IMR-90 (cell line): Measurements from ENCODE around the gene SYT6. TPM values are rescaled to one million over a fixed set of nuclear protein-coding genes. Genes with fewer than 3 reads are reported as not detected.
A peak's percentile ranks its signal among the peaks of the same experiment; 100 is the strongest.

Source experiments
- ATAC-seq: fragments of 200-7000 bp; cut with Tn5 transposase; 2 replicates; pipeline ENCODE4 v1.9.1; 2020; ENCODE audit warnings: low read depth, mild to moderate bottlenecking, moderate library complexity
- BruUV-seq: library from RNA; stranded (reverse); fragments of 400-500 nt; replicated peaks from 2 replicates; lab custom pipeline; 2021; lab: Mats Ljungman, UMichigan
- CTCF ChIA-PET: fragments of 300-600 bp; formaldehyde crosslinking; extraction: SDS; loops from one replicate; lab custom pipeline; 2021; ENCODE audit warnings: antibody characterized with exemption; lab: Yijun Ruan, JAX
- POLR2A ChIA-PET: fragments of 300-600 bp; sonication (Branson Sonifier 250); formaldehyde crosslinking; loops from one replicate; lab custom pipeline; 2022; ENCODE audit warnings: antibody characterized with exemption; ENCODE audit not compliant: unreplicated experiment; lab: Charles Lee
- DNase-seq: peaks from one replicate; pipeline ENCODE4 v3.0.0; 2013
- H2AFZ ChIP-seq: replicated peaks from 2 replicates; pipeline ENCODE3; 2013; ENCODE audit warnings: low read length, mild to moderate bottlenecking; ENCODE audit not compliant: poor library complexity
- H2AK5ac ChIP-seq: 2 replicates; pipeline ENCODE4 v1.6.1; 2013; ENCODE audit warnings: low read depth, low read length, inconsistent platforms
- H2AK9ac ChIP-seq: replicated peaks from 2 replicates; pipeline ENCODE3; 2013; ENCODE audit warnings: mild to moderate bottlenecking, low read depth, low read length, moderate library complexity; ENCODE audit not compliant: poor library complexity
- H2BK120ac ChIP-seq: 2 replicates; pipeline ENCODE4 v1.6.1; 2013; ENCODE audit warnings: low read depth, low read length, inconsistent platforms
- H2BK15ac ChIP-seq: 3 replicates; pipeline ENCODE4 v1.6.1; 2013; ENCODE audit warnings: low read depth, low read length, inconsistent platforms
- H2BK20ac ChIP-seq: 2 replicates; pipeline ENCODE4 v1.6.1; 2013; ENCODE audit warnings: low read depth, mild to moderate bottlenecking, inconsistent platforms, low read length, moderate library complexity
- H2BK5ac ChIP-seq: 2 replicates; pipeline ENCODE4 v1.6.1; 2013; ENCODE audit warnings: mild to moderate bottlenecking, low read depth, low read length, inconsistent platforms; ENCODE audit not compliant: poor library complexity, severe bottlenecking
- H3K14ac ChIP-seq: replicated peaks from 2 replicates; pipeline ENCODE4 v1.6.1; 2013; ENCODE audit warnings: low read depth, low read length, inconsistent platforms
- H3K18ac ChIP-seq: 2 replicates; pipeline ENCODE4 v1.6.1; 2013; ENCODE audit warnings: low read depth, low read length, control low read depth
- H3K23ac ChIP-seq: 2 replicates; pipeline ENCODE4 v1.6.1; 2013; ENCODE audit warnings: low read depth, low read length, inconsistent platforms
- H3K27ac ChIP-seq: 2 replicates; pipeline ENCODE4 v1.5.1; 2013; ENCODE audit warnings: mild to moderate bottlenecking, control low read depth, low read length; ENCODE audit not compliant: insufficient read depth
- H3K27me3 ChIP-seq: 2 replicates; pipeline ENCODE4 v1.6.1; 2013; ENCODE audit warnings: low read length; ENCODE audit not compliant: control insufficient read depth, insufficient read depth
- H3K36me3 ChIP-seq: 2 replicates; pipeline ENCODE4 v1.6.1; 2013; ENCODE audit warnings: low read length, mixed read lengths; ENCODE audit not compliant: control insufficient read depth, insufficient read depth
- H3K4ac ChIP-seq: 2 replicates; pipeline ENCODE4 v1.6.1; 2013; ENCODE audit warnings: low read depth, low read length, inconsistent platforms
- H3K4me1 ChIP-seq: 2 replicates; pipeline ENCODE4 v1.6.1; 2013; ENCODE audit warnings: low read length, mixed read lengths; ENCODE audit not compliant: control insufficient read depth, insufficient read depth
- H3K4me2 ChIP-seq: 2 replicates; pipeline ENCODE4 v1.6.1; 2013; ENCODE audit warnings: low read depth, mild to moderate bottlenecking, control low read depth, low read length, moderate library complexity
- H3K4me3 ChIP-seq: 2 replicates; pipeline ENCODE4 v1.5.1; 2013; ENCODE audit warnings: low read depth, mild to moderate bottlenecking, control low read depth, low read length, moderate library complexity; ENCODE audit not compliant: insufficient read depth
- H3K56ac ChIP-seq: 2 replicates; pipeline ENCODE4 v1.6.1; 2013; ENCODE audit warnings: low read length, inconsistent platforms; ENCODE audit not compliant: insufficient read depth; ENCODE audit errors: extremely low read depth
- H3K79me1 ChIP-seq, 2 experiments: 2 replicates each; pipeline ENCODE4 v1.6.1; 2013; ENCODE audit warnings: low read length in 2 of 2, inconsistent platforms in 1 of 2, low read depth in 1 of 2
- H3K9ac ChIP-seq: 2 replicates; pipeline ENCODE4 v1.6.1; 2013; ENCODE audit warnings: low read depth, low read length, control low read depth
- H3K9me1 ChIP-seq: 2 replicates; pipeline ENCODE4 v1.6.1; 2013; ENCODE audit warnings: low read length, inconsistent platforms; ENCODE audit not compliant: insufficient read depth
- H3K9me3 ChIP-seq: 2 replicates; pipeline ENCODE4 v1.6.1; 2013; ENCODE audit warnings: low read length; ENCODE audit not compliant: control insufficient read depth, insufficient read depth
- H4K20me1 ChIP-seq: 2 replicates; pipeline ENCODE4 v1.6.1; 2013; ENCODE audit warnings: low read length, inconsistent platforms; ENCODE audit not compliant: insufficient read depth
- H4K5ac ChIP-seq: 2 replicates; pipeline ENCODE4 v1.6.1; 2013; ENCODE audit warnings: mild to moderate bottlenecking, low read depth, low read length, control low read depth
- H4K8ac ChIP-seq, 2 experiments: 2 replicates each; pipeline ENCODE4 v1.6.1; 2013; ENCODE audit warnings: low read depth in 2 of 2, low read length in 2 of 2, control low read depth in 1 of 2, inconsistent platforms in 1 of 2
- H4K91ac ChIP-seq: 2 replicates; pipeline ENCODE4 v1.6.1; 2013; ENCODE audit warnings: low read depth, low read length, inconsistent platforms; ENCODE audit not compliant: insufficient read depth
- BHLHE40 ChIP-seq: fragments of 150-350 bp; IDR thresholded peaks from 2 replicates; pipeline ENCODE4 v1.6.1; 2016; ENCODE audit warnings: mild to moderate bottlenecking, low read depth, low read length
- CHD1 ChIP-seq: IDR thresholded peaks from 2 replicates; pipeline ENCODE4 v1.6.1; 2012; ENCODE audit warnings: low read depth, low read length, improper control_type of control experiment
- NFE2L2 ChIP-seq: fragments of 150-350 bp; IDR thresholded peaks from 2 replicates; pipeline ENCODE4 v1.6.1; 2016; ENCODE audit warnings: low read depth, mild to moderate bottlenecking, low read length
- POLR2A ChIP-seq: IDR thresholded peaks from 2 replicates; pipeline ENCODE4 v1.6.1; 2012; ENCODE audit warnings: mild to moderate bottlenecking, low read depth, low read length
- RFX5 ChIP-seq: IDR thresholded peaks from 2 replicates; pipeline ENCODE4 v1.8.0; 2012; ENCODE audit warnings: low read depth, mild to moderate bottlenecking, low read length, moderate library complexity
- SMC3 ChIP-seq: fragments of 150-350 bp; IDR thresholded peaks from 2 replicates; pipeline ENCODE4 v1.6.1; 2016; ENCODE audit warnings: low read depth, mild to moderate bottlenecking, antibody characterized with exemption, low read length, moderate library complexity
- WGBS, 2 experiments: methylation state at CpG; one replicate each; pipeline versions ENCODE4 v1.1.5 to v1.1.7; 2013; ENCODE audit warnings: missing lambda C conversion rate in 2 of 2; ENCODE audit not compliant: insufficient read length in 1 of 2; ENCODE audit errors: extremely low coverage in 2 of 2; 5-methylcytosine and 5-hydroxymethylcytosine counted together
- dilution Hi-C: fragments of 300-500 bp; cut with HindIII; formaldehyde crosslinking; loops from one replicate; pipeline ENCODE4 v1.14.3; 2018; ENCODE audit warnings: low sequenced_read_pairs; ENCODE audit not compliant: unreplicated experiment
- in situ Hi-C: fragments of 300-500 bp; cut with MboI; formaldehyde crosslinking; loops from 3 replicates; pipeline ENCODE4 v1.14.3; 2019; ENCODE audit warnings: low sequenced_read_pairs, inconsistent platforms, mixed read lengths
- intact Hi-C: fragments of 100-400 bp; cut with micrococcal nuclease; formaldehyde crosslinking; loops from 2 replicates; pipeline ENCODE4 v1.10.0; 2022
- polyA plus RNA-seq, 3 experiments: library from polyadenylated mRNA; depleted of rRNA; stranded (reverse); fragments of >200 nt; gene quantifications; 2 replicates each; pipeline ENCODE4 v1.2.3, GENCODE V29; 2012; ENCODE audit warnings: low replicate concordance in 1 of 3
- total RNA-seq: library from RNA; depleted of rRNA; stranded (reverse); fragments of >200 nt; gene quantifications from 2 replicates; pipeline ENCODE4 v1.2.3, GENCODE V29; 2012
- TF ChIP-seq, protein P1 (sequence below): fragments of 150-350 bp; IDR thresholded peaks from 2 replicates; pipeline ENCODE4 v1.6.1; 2017; ENCODE audit warnings: mild to moderate bottlenecking, antibody characterized with exemption, low read length, low read depth
- TF ChIP-seq, protein P2 (sequence below): fragments of 150-350 bp; IDR thresholded peaks from 2 replicates; pipeline ENCODE4 v1.6.1; 2016; ENCODE audit warnings: low read depth, mild to moderate bottlenecking, low read length, moderate library complexity, borderline replicate concordance
- TF ChIP-seq, protein P3 (sequence below): conservative IDR thresholded peaks from 2 replicates; pipeline ENCODE4 v1.5.1; 2012; ENCODE audit warnings: mild to moderate bottlenecking, low read depth, low read length, improper control_type of control experiment

SYT6 gene
- total and polyA plus RNA-seq, 2 of the 4 experiments (the other 2 are of a cell fraction) = not detected

DNA sequence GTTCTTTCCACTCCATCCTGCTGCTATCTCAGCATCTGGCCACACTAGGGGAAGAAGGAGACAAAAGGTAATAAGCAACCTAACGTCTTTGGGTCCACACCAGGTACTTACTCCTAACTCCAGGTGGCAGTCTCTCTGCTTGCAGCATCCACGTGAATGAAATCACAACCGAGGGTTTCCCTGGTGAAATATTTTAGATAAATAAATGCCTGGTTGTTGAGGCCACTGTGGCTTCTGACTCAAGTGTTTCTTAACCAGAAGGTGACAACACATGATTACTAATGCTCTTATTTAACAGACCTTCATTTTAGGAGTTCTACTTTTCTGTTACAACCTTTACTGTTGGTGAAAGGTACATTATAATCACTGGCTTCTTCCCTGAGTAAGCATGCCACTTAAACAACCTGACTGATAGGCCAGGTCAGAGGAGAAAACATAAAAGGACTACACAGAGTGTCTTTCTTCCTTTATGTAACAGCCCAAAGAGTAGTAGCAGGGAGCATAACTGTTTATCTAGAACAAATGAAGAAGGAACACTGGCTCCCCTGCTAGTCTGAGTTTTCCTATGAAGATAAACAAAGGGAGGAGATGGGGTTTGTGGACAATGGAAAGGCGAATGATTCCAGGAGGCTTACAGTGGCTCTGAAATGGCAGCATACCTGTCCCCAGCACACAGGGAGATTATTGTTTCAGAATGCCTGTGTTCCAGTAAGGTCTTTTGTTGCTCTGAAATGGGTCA, 59.9 kb downstream of the SYT6 start:
- Histone ChIP-seq H3K23ac (no peak overlapping the region), H2BK20ac (no peak overlapping the region), H3K56ac (no peak overlapping the region), H2AFZ (no peak overlapping the region), H3K4me3 (no peak overlapping the region), H3K9ac (no peak overlapping the region), H3K9me3 (no peaks in the 10 kb centered on the region), H3K4me2 (peak overlapping the region; percentile 7; the same call in 1 of the 2 replicates), H3K27me3 (peaks cover 33% of the 10 kb centered on the region), H3K18ac (no peak overlapping the region), H2BK15ac (no peak overlapping the region), H4K91ac (no peak overlapping the region), H3K9me1 (no peaks in the 10 kb centered on the region), H3K4ac (no peak overlapping the region), H3K27ac (no peak overlapping the region), H2BK120ac (no peak overlapping the region), H3K79me1 (no peaks in the 10 kb centered on the region), H4K20me1 (no peaks in the 10 kb centered on the region), H3K36me3 (no peaks in the 10 kb centered on the region), H2AK9ac (no peak overlapping the region), H3K14ac (no peak overlapping the region), H4K5ac (no peak overlapping the region), H2AK5ac (no peak overlapping the region), H3K4me1 (0 out of 2 replicates have a peak, but pooled peaks cover 1% of the 10 kb centered on the region), H4K8ac (no peak overlapping the region), H2BK5ac (no peak overlapping the region)
- CTCF ChIA-PET = no interaction called here
- BruUV-seq = no TSS peak
- DNase-seq = peak; percentile 28
- no CpG with 5 or more reads among the region's 4 CpGs for WGBS, 2 experiments
- POLR2A ChIA-PET = no interaction called here
- dilution Hi-C loops (no loop called here), in situ Hi-C loops (no loop called here), intact Hi-C loops (no loop called here)
- ATAC-seq = no peak
- TF ChIP-seq SMC3 = no peak
- TF ChIP-seq, protein P1, sequence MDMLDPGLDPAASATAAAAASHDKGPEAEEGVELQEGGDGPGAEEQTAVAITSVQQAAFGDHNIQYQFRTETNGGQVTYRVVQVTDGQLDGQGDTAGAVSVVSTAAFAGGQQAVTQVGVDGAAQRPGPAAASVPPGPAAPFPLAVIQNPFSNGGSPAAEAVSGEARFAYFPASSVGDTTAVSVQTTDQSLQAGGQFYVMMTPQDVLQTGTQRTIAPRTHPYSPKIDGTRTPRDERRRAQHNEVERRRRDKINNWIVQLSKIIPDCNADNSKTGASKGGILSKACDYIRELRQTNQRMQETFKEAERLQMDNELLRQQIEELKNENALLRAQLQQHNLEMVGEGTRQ = no peak
- no peak for TF ChIP-seq POLR2A
- TF ChIP-seq NFE2L2 = no peak
- TF ChIP-seq, protein P2, sequence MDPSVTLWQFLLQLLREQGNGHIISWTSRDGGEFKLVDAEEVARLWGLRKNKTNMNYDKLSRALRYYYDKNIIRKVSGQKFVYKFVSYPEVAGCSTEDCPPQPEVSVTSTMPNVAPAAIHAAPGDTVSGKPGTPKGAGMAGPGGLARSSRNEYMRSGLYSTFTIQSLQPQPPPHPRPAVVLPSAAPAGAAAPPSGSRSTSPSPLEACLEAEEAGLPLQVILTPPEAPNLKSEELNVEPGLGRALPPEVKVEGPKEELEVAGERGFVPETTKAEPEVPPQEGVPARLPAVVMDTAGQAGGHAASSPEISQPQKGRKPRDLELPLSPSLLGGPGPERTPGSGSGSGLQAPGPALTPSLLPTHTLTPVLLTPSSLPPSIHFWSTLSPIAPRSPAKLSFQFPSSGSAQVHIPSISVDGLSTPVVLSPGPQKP = no peak
- TF ChIP-seq, protein P3, sequence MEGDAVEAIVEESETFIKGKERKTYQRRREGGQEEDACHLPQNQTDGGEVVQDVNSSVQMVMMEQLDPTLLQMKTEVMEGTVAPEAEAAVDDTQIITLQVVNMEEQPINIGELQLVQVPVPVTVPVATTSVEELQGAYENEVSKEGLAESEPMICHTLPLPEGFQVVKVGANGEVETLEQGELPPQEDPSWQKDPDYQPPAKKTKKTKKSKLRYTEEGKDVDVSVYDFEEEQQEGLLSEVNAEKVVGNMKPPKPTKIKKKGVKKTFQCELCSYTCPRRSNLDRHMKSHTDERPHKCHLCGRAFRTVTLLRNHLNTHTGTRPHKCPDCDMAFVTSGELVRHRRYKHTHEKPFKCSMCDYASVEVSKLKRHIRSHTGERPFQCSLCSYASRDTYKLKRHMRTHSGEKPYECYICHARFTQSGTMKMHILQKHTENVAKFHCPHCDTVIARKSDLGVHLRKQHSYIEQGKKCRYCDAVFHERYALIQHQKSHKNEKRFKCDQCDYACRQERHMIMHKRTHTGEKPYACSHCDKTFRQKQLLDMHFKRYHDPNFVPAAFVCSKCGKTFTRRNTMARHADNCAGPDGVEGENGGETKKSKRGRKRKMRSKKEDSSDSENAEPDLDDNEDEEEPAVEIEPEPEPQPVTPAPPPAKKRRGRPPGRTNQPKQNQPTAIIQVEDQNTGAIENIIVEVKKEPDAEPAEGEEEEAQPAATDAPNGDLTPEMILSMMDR = peak; percentile 9; the same call in 1 of the 2 replicates
- TF ChIP-seq CHD1 = no peak
- TF ChIP-seq RFX5 = no peak
- 0 out of 2 replicates have a peak, but pooled peaks have one; percentile 15 for TF ChIP-seq BHLHE40
